Endothelial cell of umbilical vein (primary cell): ENCODE measurements around the gene TH. TPM values are rescaled to one million over a fixed set of nuclear protein-coding genes. Genes with fewer than 3 reads are reported as not detected.

Source experiments
- BruUV-seq: library from RNA; stranded (reverse); fragments of 400-500 nt; replicated peaks from 2 replicates; lab custom pipeline; 2021; lab: Mats Ljungman, UMichigan
- CTCF ChIA-PET: fragments of 300-600, 350-600 bp; sonication (Branson Sonifier 250); formaldehyde crosslinking; loops from one replicate; lab custom pipeline; 2021; ENCODE audit warnings: antibody characterized with exemption, inconsistent platforms; lab: Charles Lee
- POLR2A ChIA-PET: fragments of 300-600, 350-600 bp; sonication (Branson Sonifier 250); formaldehyde crosslinking; loops from one replicate; lab custom pipeline; 2021; ENCODE audit warnings: antibody characterized with exemption, inconsistent platforms; lab: Charles Lee
- DNase-seq: peaks from one replicate; pipeline ENCODE4 v3.0.0-alpha.2; 2011; ENCODE audit warnings: low read depth, low spot score
- FAIRE-seq: peaks from 2 replicates; lab custom pipeline; 2011; peaks lifted over from hg19 to GRCh38; lab: Jason Lieb, UNC
- H2AFZ ChIP-seq: 2 replicates; pipeline ENCODE4 v1.6.0; 2012; ENCODE audit warnings: low read depth, low read length, control low read depth, inconsistent platforms
- H3K27ac ChIP-seq: 2 replicates; pipeline ENCODE4 v1.5.1; 2011; ENCODE audit warnings: low read depth, mild to moderate bottlenecking, control low read depth, low read length, moderate library complexity; ENCODE audit not compliant: insufficient read depth
- H3K27me3 ChIP-seq, 2 experiments: 2 replicates each; pipeline versions ENCODE4 v1.6.0 to v1.6.1; 2011; ENCODE audit warnings: low read length in 2 of 2, mixed read lengths in 1 of 2; ENCODE audit not compliant: control insufficient read depth in 2 of 2, insufficient read depth in 2 of 2
- H3K36me3 ChIP-seq, 2 experiments: 2 replicates in 1 of 2; 3 replicates in 1 of 2; pipeline ENCODE4 v1.5.1; 2011; ENCODE audit warnings: low read length in 2 of 2, mild to moderate bottlenecking in 1 of 2, moderate library complexity in 1 of 2; ENCODE audit not compliant: control insufficient read depth in 2 of 2, insufficient read depth in 2 of 2; ENCODE audit errors: extremely low read depth in 1 of 2
- H3K4me1 ChIP-seq: 3 replicates; pipeline ENCODE4 v1.5.1; 2011; ENCODE audit warnings: mild to moderate bottlenecking, low read length; ENCODE audit not compliant: control insufficient read depth, insufficient read depth; ENCODE audit errors: extremely low read depth
- H3K4me2 ChIP-seq: 2 replicates; pipeline ENCODE4 v1.6.1; 2011; ENCODE audit warnings: low read length, control low read depth, mixed read lengths; ENCODE audit not compliant: insufficient read depth
- H3K4me3 ChIP-seq, 3 experiments: fragments of 200-600 bp in 1 of 3; sonication (generic), shearing (Covaris generic) in 1 of 3; replicated peaks in 1 of 3; 2 replicates each; pipeline ENCODE4 v1.5.1; 2011 to 2016; ENCODE audit warnings: control low read depth in 3 of 3, low read length in 3 of 3, mild to moderate bottlenecking in 2 of 3, inconsistent platforms in 1 of 3, low read depth in 1 of 3, moderate library complexity in 1 of 3; ENCODE audit not compliant: insufficient read depth in 1 of 3
- H3K79me2 ChIP-seq: 2 replicates; pipeline ENCODE4 v1.6.0; 2012; ENCODE audit warnings: low read length, inconsistent platforms; ENCODE audit not compliant: control insufficient read depth, insufficient read depth
- H3K9ac ChIP-seq: replicated peaks from 2 replicates; pipeline ENCODE3; 2011; ENCODE audit warnings: low read length, control low read depth; ENCODE audit not compliant: insufficient read depth; ENCODE audit errors: extremely low read depth
- H3K9me1 ChIP-seq: replicated peaks from 3 replicates; pipeline ENCODE4 v1.6.0; 2011; ENCODE audit warnings: mild to moderate bottlenecking, low read length; ENCODE audit not compliant: control insufficient read depth, insufficient read depth; ENCODE audit errors: extremely low read depth
- H3K9me3 ChIP-seq: replicated peaks from 2 replicates; pipeline ENCODE4 v1.5.1; 2012; ENCODE audit warnings: low read length, inconsistent platforms; ENCODE audit not compliant: control insufficient read depth, insufficient read depth
- H4K20me1 ChIP-seq: replicated peaks from 2 replicates; pipeline ENCODE3; 2011; ENCODE audit warnings: mild to moderate bottlenecking, low read length; ENCODE audit not compliant: control insufficient read depth, insufficient read depth; ENCODE audit errors: extremely low read depth
- CTCF ChIP-seq, 2 donors: IDR thresholded peaks; 1 replicate in 1 of 2; 2 replicates in 1 of 2; pipeline ENCODE4 v1.5.1; 2011; ENCODE audit warnings: low read length in 2 of 2, mild to moderate bottlenecking in 2 of 2, moderate library complexity in 2 of 2, control low read depth in 1 of 2, inconsistent platforms in 1 of 2, low read depth in 1 of 2; ENCODE audit not compliant: insufficient read depth in 1 of 2; ENCODE audit errors: extremely low read depth in 1 of 2
- EZH2 ChIP-seq: IDR thresholded peaks from 2 replicates; pipeline ENCODE4 v1.6.1; 2012; ENCODE audit warnings: borderline replicate concordance, low read depth, mild to moderate bottlenecking, moderate library complexity, low read length, inconsistent platforms; ENCODE audit not compliant: severe bottlenecking
- FOS ChIP-seq: IDR thresholded peaks from 2 replicates; pipeline ENCODE4 v1.6.1; 2011; ENCODE audit warnings: mild to moderate bottlenecking, low read length, moderate library complexity, borderline replicate concordance; ENCODE audit not compliant: insufficient read depth
- GATA2 ChIP-seq: IDR thresholded peaks from 2 replicates; pipeline ENCODE4 v1.7.0; 2011; ENCODE audit warnings: low read depth, mild to moderate bottlenecking, moderate library complexity, mixed read lengths, low read length; ENCODE audit not compliant: insufficient read length, insufficient read depth
- JUN ChIP-seq: IDR thresholded peaks from 2 replicates; pipeline ENCODE4 v1.6.1; 2011; ENCODE audit warnings: borderline replicate concordance, low read depth; ENCODE audit not compliant: insufficient read length, insufficient read depth
- MAX ChIP-seq: IDR thresholded peaks from 2 replicates; pipeline ENCODE4 v1.6.1; 2011; ENCODE audit not compliant: insufficient read depth, insufficient read length
- MYC ChIP-seq: IDR thresholded peaks from one replicate; pipeline ENCODE4 v1.6.1; 2011; ENCODE audit warnings: mild to moderate bottlenecking, low read depth, low read length
- POLR2A ChIP-seq: IDR thresholded peaks from 2 replicates; pipeline ENCODE4 v1.6.1; 2012; ENCODE audit warnings: low read depth, mild to moderate bottlenecking, control low read depth, low read length
- POLR2AphosphoS5 ChIP-seq: IDR thresholded peaks from 2 replicates; pipeline ENCODE4 v1.6.1; 2012; ENCODE audit warnings: low read depth, mild to moderate bottlenecking, control low read depth, low read length, moderate library complexity; ENCODE audit not compliant: insufficient read depth
- dilution Hi-C: fragments of 300-500 bp; cut with MboI; formaldehyde crosslinking; loops from one replicate; pipeline ENCODE4 v1.15.0; 2019; ENCODE audit warnings: low sequenced_read_pairs; ENCODE audit not compliant: extremely low pct_ligation_motif_present
- intact Hi-C: fragments of 100-400 bp; cut with micrococcal nuclease; formaldehyde crosslinking; loops from one replicate; pipeline ENCODE4 v1.10.0; 2022
- polyA plus RNA-seq, 4 experiments: library from polyadenylated mRNA; depleted of rRNA in 3 of 4; stranded (reverse) in 3 of 4; unstranded in 1 of 4; fragments of >200 nt; gene quantifications; 2 replicates each; pipeline versions ENCODE4 v1.2.1 to v1.2.3, GENCODE V29; 2011 to 2012; ENCODE audit warnings: missing spikeins in 1 of 4
- total RNA-seq: library from RNA; stranded (reverse); gene quantifications from 2 replicates; pipeline ENCODE4 v1.2.3, GENCODE V29; 2021

Gene TH
- total and polyA plus RNA-seq, 2 donors (not counting 3 experiments of a cell fraction or from before 2014, with no cell fraction given): not detected

DNA sequence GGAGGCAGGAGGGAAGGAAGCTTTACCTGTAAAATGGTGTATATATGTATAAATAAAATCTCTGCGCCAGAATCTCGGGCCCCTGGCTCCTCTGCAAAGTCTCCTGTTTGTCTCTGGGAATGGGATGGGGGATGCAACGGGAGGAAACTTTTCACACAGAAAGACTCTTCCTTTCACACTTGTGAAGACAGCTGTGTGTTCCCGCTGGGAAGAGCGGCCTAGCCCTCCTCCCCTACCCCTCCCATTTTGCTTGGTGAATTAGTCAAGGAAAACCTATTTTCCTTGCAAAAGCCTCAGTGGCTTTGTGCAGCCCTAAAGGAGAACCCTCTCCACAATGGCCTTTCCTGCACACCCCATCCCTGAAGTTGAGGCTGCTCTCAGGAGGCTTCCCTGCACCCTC lies 23.0 kb downstream of the TH start:
- CTCF ChIA-PET: interaction anchor here (1.0 to 12.6 kb wide), 7 partner anchors 12 to 494 kb away, joined by 3 to 868 read pairs (median 27); no protein-coding TSS in a partner anchor

More for the DNA sequence above, 23.0 kb downstream of the TH start:
- Histone ChIP-seq H3K27me3 (peaks cover 37 to 44% of the 10 kb centered on the region in 2 experiments), H3K4me1 (no peaks in the 10 kb centered on the region), H3K4me3 (no peak overlapping the region), H3K9me1 (no peaks in the 10 kb centered on the region), H3K27ac (no peak overlapping the region), H4K20me1 (no peaks in the 10 kb centered on the region), H3K9me3 (no peaks in the 10 kb centered on the region), H3K79me2 (no peaks in the 10 kb centered on the region), H2AFZ (no peak overlapping the region), H3K36me3 (no peaks in the 10 kb centered on the region), H3K4me2 (no peak overlapping the region), H3K9ac (no peak overlapping the region)
- DNase-seq: no peak
- BruUV-seq: no TSS peak
- intact Hi-C loops: no loop called here
- dilution Hi-C loops: no loop called here
- POLR2A ChIA-PET: no interaction called here
- no peak for TF ChIP-seq MYC
- TF ChIP-seq EZH2: no peak
- no peak for TF ChIP-seq CTCF (IDR thresholded peaks at IDR 0.05; ENCODE audit: extremely low read depth in 1 of 2, insufficient read depth in 1 of 2, low read depth in 1 of 2, low read length in 2 of 2)
- no peak for TF ChIP-seq POLR2A
- no peak for TF ChIP-seq POLR2AphosphoS5
- TF ChIP-seq FOS: no peak
- TF ChIP-seq JUN: no peak
- TF ChIP-seq MAX: no peak
- TF ChIP-seq GATA2: no peak
- FAIRE-seq: no peak
